Umbilical cord (tissue), 2 donors: ENCODE data around the gene IGFBP4. TPM values are rescaled to one million over a fixed set of nuclear protein-coding genes. Genes with fewer than 3 reads are reported as not detected.

Experiments used
- DNase-seq: peaks from one replicate; pipeline ENCODE4 v3.0.0-alpha.2; 2015; ENCODE audit warnings: low spot score
- total RNA-seq: library from RNA; depleted of rRNA; stranded (reverse); fragments of >200 nt; gene quantifications from one replicate; pipeline ENCODE4 v1.2.3, GENCODE V29; 2014; ENCODE audit warnings: low replicate concordance; ENCODE audit not compliant: insufficient read depth

Gene IGFBP4
- total RNA-seq, 1 donor from 2014 or later = 55.4 TPM

DNA sequence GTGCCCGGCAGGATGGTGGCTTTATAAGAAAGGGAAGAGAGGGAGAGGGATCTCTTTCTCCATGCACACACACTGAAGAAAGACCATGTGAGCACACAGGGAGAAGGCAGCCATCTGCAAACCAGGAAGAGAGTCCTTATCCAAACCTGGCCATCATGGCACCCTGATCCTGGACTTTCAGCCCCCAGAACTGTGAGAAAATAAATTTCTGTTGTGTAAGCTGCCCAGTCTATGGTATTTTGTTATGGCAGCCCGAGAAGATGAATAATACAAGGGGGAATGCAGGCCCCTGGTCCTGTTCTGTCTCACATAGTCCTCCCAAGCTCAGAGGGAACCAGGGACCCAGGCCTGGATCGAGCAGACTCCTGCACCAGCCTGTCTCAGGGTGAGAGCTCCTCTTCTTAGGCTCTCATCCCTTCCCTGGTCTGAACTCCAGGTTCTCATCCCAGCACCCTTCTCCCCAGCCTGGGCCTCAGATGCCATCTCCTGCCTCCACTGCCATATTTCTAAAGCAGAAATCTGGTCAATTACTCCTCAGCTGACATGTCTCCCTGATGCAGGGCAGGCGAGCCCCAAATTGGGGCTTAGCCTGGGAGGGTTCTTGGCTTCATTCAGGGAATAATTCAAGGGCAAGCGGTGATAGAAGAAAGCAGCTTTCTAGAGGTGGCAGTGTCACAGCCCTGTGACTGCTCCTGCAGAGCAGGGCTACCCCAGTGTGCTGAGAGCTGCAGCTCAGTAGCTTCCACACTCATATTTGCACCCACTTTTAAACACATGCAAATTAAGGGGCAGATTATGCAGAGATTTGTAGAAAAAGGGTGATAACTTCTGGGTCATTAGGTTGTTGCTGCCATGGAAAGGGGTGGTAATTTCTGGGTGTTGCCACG is 28.8 kb downstream of the IGFBP4 start:
- DNase-seq = no peak

DNA sequence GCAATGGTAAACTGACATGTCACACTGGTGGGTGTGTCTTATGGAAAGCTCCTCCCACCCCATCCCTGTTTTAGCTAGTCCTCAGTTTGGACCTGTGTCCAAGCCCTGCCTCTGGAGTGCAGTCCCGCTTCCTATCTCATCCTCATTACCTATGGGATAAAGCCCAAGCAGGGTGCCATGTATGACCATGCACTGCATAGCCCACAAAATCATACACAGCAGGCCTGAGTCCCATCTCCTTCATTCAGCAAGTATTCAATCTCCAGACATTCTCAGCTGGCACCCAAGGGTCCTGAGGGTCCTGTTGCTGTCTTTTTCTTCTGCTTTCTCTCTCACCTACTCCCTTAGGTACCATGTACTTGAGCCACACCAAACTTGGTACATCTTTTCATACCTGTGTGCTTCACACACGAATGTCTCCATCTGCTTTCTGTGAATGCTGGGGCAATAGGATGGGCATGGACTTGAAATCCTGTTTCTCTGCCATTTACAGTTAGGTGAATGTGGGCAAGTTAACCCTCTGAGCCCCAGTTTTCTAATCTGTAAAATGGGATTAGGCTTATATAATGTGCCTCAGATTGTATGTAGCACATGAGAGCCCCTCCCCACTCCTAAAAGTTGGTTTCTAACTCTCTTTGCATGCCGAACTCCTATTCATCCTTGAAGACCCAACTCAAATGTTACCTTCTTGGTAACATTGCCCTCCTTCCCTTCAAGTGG is 29.6 kb downstream of the IGFBP4 start:
- no peak for DNase-seq

DNA sequence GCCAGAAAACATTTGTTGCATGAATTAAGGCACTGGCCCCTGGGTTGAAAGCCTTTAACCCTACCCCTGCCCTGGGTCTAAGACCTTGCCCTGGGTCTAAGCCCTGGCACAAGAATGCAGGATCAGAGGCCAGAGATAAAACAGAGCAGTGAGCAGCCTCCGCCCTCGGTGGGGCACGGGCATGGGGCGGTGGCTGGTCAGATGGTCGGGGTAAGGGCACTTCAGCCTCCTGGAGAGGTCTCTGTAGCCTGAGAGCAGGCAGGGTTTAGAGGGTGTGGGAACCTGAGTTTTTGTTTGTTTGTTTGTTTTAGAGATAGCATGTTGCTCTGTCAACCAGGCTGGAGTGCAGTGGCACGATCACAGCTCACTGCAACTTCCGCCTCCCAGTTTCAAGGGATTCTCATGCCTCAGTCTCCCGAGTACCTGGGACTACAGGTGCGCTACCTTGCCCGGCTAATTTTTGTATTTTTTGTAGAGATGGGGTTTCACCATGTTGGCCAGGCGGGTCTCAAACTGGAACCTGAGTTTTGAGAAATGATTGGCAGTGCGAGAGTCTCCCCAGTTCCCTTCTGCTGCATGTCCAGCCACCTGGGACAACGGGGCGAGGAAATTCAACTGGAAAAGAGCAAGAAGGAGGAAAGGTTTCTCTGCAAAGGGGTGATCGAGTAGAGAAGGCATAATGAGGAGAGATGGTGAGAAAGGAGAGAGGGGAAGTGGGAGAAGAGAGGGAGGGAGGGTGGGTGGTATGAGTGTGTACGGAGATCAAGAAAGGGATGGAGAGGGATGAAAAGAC is 30.5 kb downstream of the IGFBP4 start:
- DNase-seq = no peak

- peak; percentile 92 for DNase-seq
Observed at GRCh38 chr17:40474419-40475002, 31.3 kb downstream of the IGFBP4 start.

- DNase-seq = no peak
Observed at GRCh38 chr17:40475234-40475908, 32.1 kb downstream of the IGFBP4 start.

DNA sequence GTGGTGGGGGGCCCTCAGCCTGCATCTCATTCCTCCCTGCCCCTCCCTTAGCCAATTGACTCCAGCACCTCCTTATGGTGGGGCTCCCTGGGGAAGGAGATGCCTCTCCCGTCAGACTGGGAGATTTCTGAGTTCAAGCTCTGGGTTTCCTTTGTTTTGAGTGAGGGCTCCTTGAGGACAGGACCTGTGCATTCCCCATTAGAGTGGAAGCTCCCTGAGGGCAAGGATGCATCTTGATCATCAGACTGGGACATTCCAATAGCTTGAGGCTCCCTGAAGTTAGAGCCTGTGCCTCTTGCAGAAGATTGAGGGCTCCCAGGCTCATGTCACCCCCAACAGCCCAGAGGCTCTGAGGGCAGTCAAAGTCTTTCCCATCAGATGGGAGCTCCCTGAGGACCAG is 34.5 kb downstream of the IGFBP4 start:
- no peak for DNase-seq

- DNase-seq = no peak
Observed at GRCh38 chr17:40478486-40478885, 35.2 kb downstream of the IGFBP4 start.

DNA sequence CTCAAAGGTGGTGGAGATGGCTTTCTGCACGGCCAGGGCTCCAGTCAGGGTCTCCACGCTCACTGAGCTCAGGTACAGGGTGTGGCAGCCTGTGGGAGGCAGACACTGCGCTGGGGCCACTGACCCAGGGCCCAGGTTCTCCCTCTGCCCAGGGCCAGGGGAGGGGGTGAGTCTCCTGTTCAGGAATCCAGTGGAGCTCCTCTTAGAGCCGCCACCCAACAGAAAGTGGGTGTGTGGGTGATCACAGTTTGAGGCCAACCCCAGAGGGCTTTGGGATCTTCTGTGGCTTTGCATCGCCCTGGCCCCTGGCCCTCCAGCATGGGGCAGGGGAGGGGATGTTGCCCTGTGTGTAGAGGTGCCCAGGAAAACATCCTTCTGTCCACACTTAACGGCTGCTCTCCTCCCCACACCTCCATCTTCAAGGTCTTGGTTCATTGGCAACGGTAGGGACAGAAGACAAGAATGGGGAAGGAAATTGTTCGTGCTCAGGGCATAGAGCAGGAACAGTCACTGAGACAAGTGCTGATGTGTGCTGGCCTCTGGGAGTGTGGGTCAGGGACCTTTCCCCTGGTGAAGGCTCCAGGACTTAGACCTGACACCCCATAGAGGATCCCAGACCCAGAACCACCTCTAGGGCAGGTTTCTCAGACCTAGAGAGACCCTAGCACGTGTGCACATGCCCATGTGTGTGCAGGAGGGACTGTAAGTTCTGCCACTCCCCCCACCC is 36.7 kb downstream of the IGFBP4 start:
- DNase-seq = no peak

DNA sequence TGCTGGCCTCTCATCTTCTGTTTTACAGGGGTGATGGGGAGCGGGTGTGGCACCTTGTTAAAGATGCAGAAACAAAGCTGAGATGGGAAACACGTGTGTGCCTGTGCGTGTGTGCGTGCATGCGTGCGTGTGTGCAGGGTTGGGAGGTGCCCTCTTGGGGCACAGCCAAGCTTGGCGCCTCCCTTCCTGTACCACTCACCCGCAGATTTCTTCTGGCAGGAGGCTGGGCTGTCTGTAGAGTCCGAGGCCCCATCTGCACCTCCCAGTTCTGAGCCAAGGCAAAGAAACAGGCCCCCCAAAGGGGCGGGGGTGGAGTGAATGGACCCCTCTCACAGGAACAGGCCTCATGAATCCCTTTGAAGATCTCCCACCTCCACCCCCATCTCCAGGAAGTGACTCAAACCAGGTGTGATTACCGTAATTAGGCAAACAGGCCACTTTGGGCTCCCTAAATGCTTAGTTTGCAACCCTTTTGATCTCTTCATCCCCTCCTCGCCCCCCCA is 37.3 kb downstream of the IGFBP4 start:
- peak; percentile 70 for DNase-seq

DNA sequence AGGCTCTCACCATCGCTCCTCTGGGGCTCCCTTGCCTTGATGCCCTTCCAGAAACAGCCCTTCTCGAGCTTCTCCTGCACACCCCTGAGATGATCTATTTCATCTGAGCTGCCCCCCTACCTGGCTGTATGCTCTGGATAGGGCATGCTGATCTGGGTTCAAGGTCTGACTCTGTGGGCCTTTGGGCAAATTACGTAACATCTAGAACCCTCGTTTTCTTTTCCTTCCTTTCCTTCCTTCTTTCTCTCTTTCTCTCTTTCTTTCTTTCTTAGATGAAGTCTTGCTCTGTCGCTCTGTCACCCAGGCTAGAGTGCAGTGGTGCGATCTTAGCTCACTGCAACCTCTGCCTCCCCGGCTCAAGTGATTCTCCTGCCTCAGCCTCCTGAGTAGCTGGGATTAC is 37.9 kb downstream of the IGFBP4 start:
- DNase-seq = no peak

- DNase-seq = no peak
Observed at GRCh38 chr17:40482722-40483121, 39.5 kb downstream of the IGFBP4 start.

DNA sequence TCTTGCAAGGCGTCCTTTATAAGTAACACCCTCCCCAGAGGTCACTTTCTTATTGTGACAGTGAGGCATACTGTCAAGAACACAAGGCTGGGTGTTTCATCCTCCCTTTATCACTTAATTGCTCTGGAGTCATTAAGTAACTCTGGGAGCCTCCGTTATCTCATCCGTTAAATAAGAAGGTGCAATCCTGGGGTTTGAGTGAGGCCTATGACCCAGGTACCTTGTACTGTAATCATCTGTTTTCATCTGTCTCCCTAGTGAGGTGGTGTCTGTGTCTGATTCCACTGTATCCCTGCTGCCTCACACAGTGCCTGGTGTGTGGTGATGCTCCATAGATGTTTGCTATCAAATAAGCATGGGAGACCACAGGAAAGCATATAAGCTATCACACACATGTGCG is 40.4 kb downstream of the IGFBP4 start:
- no peak for DNase-seq

- DNase-seq = no peak
Observed at GRCh38 chr17:40484285-40484972, 41.2 kb downstream of the IGFBP4 start.

- DNase-seq = no peak
Observed at GRCh38 chr17:40484973-40485530, 41.8 kb downstream of the IGFBP4 start.

- peak; percentile 90 for DNase-seq
Observed at GRCh38 chr17:40485851-40486521, 42.7 kb downstream of the IGFBP4 start.

DNA sequence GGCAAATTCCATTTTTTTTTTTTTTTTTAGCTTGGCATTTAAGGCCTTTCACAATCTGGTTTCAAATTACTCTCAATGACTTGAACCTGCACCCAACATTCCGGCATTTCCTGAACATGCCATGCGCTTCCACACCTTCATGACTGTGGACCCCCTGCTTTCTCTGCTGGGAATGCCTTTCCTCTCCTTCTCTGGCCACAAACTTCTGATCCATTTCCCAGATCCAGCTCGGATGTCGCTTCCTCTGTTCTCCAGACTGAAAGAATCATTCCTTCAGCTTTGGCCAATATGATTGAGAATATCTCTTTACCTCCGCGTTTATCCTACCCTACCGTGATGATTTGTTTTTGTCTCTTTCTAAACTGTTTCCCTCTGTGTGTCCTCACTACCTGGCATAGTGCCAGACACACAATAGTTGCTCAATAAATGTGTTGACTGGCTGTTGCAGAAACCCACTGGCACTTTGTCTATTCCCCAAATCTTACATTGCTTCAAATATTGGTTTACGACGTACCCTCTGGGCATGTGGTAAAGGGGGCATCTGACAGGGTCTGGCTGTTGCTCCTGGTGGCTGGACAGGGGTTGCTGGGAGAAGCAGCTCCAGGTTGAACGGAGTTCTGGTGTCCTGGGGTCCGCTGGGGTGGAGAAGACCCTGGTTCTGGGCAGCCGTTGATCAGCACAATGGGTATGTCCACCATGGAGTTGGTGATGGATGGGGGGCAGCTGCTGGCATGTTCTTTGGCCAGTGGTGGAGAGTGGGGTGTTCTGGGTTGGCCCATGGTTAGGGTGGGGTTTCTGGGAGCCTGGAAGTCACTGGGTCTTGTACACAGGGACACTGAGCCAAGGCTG is 43.5 kb downstream of the IGFBP4 start:
- no peak for DNase-seq

DNA sequence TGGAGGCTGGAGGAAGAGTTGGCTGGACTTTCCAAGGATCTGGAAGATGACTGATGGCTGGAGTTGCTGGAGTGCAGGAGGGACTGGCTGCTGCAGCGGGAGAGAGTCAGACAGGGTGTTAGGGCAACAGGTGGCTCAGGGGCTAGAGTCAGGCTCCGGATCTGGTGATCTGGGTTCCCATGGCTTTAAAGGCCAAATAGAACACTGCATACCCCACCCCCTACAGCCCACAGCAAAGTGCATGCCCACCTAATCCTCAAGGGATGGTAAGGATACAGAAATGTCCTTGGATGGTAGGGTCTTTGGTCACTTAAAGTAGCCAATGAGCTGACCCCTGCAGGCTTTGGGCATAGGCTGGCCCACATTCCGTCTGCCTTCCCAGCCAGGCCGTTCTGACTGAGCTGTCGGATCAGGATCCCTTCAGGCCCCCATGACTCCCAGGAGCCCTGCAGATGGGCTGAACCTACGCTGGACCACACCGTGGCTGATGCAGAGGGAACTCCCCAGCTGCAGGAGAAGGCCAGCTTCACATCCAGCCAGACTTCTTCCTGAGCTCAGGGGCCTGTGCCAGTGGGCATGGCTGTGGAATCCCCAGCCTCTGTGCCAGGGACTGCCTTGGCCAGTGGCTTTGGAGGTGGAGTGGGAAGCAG is 44.2 kb downstream of the IGFBP4 start:
- DNase-seq = no peak
